ENCODE results near the gene CD68.

Gene CD68

GRCh38 chr17:7620835-7621234, 41.4 kb downstream of the CD68 start:
- TF ChIP-seq REST (IDR thresholded peaks at IDR 0.05; ENCODE audit: insufficient read depth in 1 of 2, low read depth in 2 of 2, low read length in 2 of 2): no peak
- no peak for TF ChIP-seq FOXP2 (optimal IDR thresholded peaks at IDR 0.05; ENCODE audit: borderline replicate concordance, extremely low read depth, extremely low read length, insufficient read depth)
- TF ChIP-seq SIN3A (IDR thresholded peaks at IDR 0.05; ENCODE audit: borderline replicate concordance, insufficient read depth, low read length): no peak
- no peak for TF ChIP-seq POLR2AphosphoS5 (IDR thresholded peaks at IDR 0.05; ENCODE audit: low read depth, low read length)
- no peak for TF ChIP-seq TAF1 (IDR thresholded peaks at IDR 0.05; ENCODE audit: borderline replicate concordance, insufficient read depth, low read length)

- TF ChIP-seq SIN3A (IDR thresholded peaks at IDR 0.05; ENCODE audit: borderline replicate concordance, insufficient read depth, low read length) (no peak), POLR2AphosphoS5 (IDR thresholded peaks at IDR 0.05; ENCODE audit: low read depth, low read length) (no peak), REST (IDR thresholded peaks at IDR 0.05; ENCODE audit: insufficient read depth in 1 of 2, low read depth in 2 of 2, low read length in 2 of 2) (no peak), TAF1 (IDR thresholded peaks at IDR 0.05; ENCODE audit: borderline replicate concordance, insufficient read depth, low read length) (no peak), FOXP2 (optimal IDR thresholded peaks at IDR 0.05; ENCODE audit: borderline replicate concordance, extremely low read depth, extremely low read length, insufficient read depth) (no peak)
These were observed 44.2 kb downstream of the CD68 start for GRCh38 chr17:7623661-7624060.

- TF ChIP-seq POLR2AphosphoS5 (IDR thresholded peaks at IDR 0.05; ENCODE audit: low read depth, low read length): no peak
- no peak for TF ChIP-seq FOXP2 (optimal IDR thresholded peaks at IDR 0.05; ENCODE audit: borderline replicate concordance, extremely low read depth, extremely low read length, insufficient read depth)
- no peak for TF ChIP-seq SIN3A (IDR thresholded peaks at IDR 0.05; ENCODE audit: borderline replicate concordance, insufficient read depth, low read length)
- TF ChIP-seq REST (IDR thresholded peaks at IDR 0.05; ENCODE audit: insufficient read depth in 1 of 2, low read depth in 2 of 2, low read length in 2 of 2): no peak
- no peak for TF ChIP-seq TAF1 (IDR thresholded peaks at IDR 0.05; ENCODE audit: borderline replicate concordance, insufficient read depth, low read length)
These were observed 46.9 kb downstream of the CD68 start for GRCh38 chr17:7626307-7626706.

GRCh38 chr17:7626956-7627249, 47.5 kb downstream of the CD68 start:
- no peak for TF ChIP-seq TAF1 (IDR thresholded peaks at IDR 0.05; ENCODE audit: borderline replicate concordance, insufficient read depth, low read length)
- no peak for TF ChIP-seq REST (IDR thresholded peaks at IDR 0.05; ENCODE audit: insufficient read depth in 1 of 2, low read depth in 2 of 2, low read length in 2 of 2)
- no peak for TF ChIP-seq SIN3A (IDR thresholded peaks at IDR 0.05; ENCODE audit: borderline replicate concordance, insufficient read depth, low read length)
- TF ChIP-seq FOXP2 (optimal IDR thresholded peaks at IDR 0.05; ENCODE audit: borderline replicate concordance, extremely low read depth, extremely low read length, insufficient read depth): no peak
- no peak for TF ChIP-seq POLR2AphosphoS5 (IDR thresholded peaks at IDR 0.05; ENCODE audit: low read depth, low read length)

All from PFSK-1 (cell line).